IPS-18a (cell line): ENCODE results near the gene TAPBP.

Experiments
- H3K27ac ChIP-seq: one replicate; pipeline ENCODE4 v1.5.1; 2013; ENCODE audit warnings: low read length
- H3K27me3 ChIP-seq: one replicate; pipeline ENCODE4 v1.6.1; 2013; ENCODE audit warnings: mild to moderate bottlenecking, low read length; ENCODE audit not compliant: control insufficient read depth, insufficient read depth
- H3K36me3 ChIP-seq: one replicate; pipeline ENCODE4 v1.6.1; 2013; ENCODE audit warnings: low read depth, low read length; ENCODE audit not compliant: control insufficient read depth
- H3K4me1 ChIP-seq: one replicate; pipeline ENCODE4 v1.6.1; 2013; ENCODE audit warnings: low read depth, low read length; ENCODE audit not compliant: control insufficient read depth
- H3K4me3 ChIP-seq: one replicate; pipeline ENCODE4 v1.5.1; 2013; ENCODE audit warnings: low read length
- H3K9ac ChIP-seq: one replicate; pipeline ENCODE4 v1.6.1; 2013; ENCODE audit warnings: mild to moderate bottlenecking, low read length, moderate library complexity
- H3K9me3 ChIP-seq: one replicate; pipeline ENCODE4 v1.6.1; 2013; ENCODE audit warnings: low read depth, low read length; ENCODE audit not compliant: control insufficient read depth

Gene TAPBP

GRCh38 chr6:33339193-33339592, 25.3 kb upstream of the TAPBP start:
- H3K9ac ChIP-seq: no peak overlapping the region

GRCh38 chr6:33336495-33336894, 22.6 kb upstream of the TAPBP start:
- Histone ChIP-seq H3K4me3 (no peak overlapping the region), H3K36me3 (no peaks in the 10 kb centered on the region), H3K27me3 (no peaks in the 10 kb centered on the region), H3K9ac (no peak overlapping the region), H3K9me3 (no peaks in the 10 kb centered on the region), H3K4me1 (no peaks in the 10 kb centered on the region), H3K27ac (no peak overlapping the region)

More at GRCh38 chr6:33339193-33339592, 25.3 kb upstream of the TAPBP start:
- Histone ChIP-seq H3K36me3 (no peaks in the 10 kb centered on the region), H3K4me3 (no peak overlapping the region), H3K27me3 (no peaks in the 10 kb centered on the region), H3K9me3 (no peaks in the 10 kb centered on the region), H3K27ac (no peak overlapping the region), H3K4me1 (no peaks in the 10 kb centered on the region)

DNA sequence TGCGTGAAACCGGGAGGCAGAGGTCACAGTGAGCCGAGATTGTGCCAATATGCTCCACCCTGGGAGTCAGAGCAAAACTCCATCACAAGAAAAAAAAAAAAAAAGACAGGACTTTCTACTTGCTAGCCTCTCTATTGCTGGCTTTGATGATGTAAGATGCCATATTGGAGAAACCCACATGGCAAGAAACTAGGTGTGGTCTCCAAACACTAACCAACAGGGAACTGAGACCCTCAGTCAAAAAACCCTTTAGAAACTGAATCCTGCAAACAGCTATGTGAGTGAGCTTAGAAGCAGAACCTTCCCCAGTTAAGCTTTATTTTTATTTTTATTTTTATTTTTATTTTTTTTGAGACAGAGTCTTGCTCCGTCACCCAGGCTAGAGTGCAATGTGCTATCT, 22.0 kb upstream of the TAPBP start:
- H3K36me3 ChIP-seq: no peaks in the 10 kb centered on the region
- no peak overlapping the region for H3K9ac ChIP-seq
- H3K4me1 ChIP-seq: no peaks in the 10 kb centered on the region
- no peak overlapping the region for H3K27ac ChIP-seq
- no peaks in the 10 kb centered on the region for H3K27me3 ChIP-seq
- H3K4me3 ChIP-seq: no peak overlapping the region
- H3K9me3 ChIP-seq: no peaks in the 10 kb centered on the region

- no peak overlapping the region for H3K4me3 ChIP-seq
- H3K27ac ChIP-seq: no peak overlapping the region
- no peaks in the 10 kb centered on the region for H3K4me1 ChIP-seq
- no peaks in the 10 kb centered on the region for H3K36me3 ChIP-seq
- no peaks in the 10 kb centered on the region for H3K9me3 ChIP-seq
- H3K27me3 ChIP-seq: no peaks in the 10 kb centered on the region
- no peak overlapping the region for H3K9ac ChIP-seq
Observed at GRCh38 chr6:33333666-33334065, 19.8 kb upstream of the TAPBP start.

DNA sequence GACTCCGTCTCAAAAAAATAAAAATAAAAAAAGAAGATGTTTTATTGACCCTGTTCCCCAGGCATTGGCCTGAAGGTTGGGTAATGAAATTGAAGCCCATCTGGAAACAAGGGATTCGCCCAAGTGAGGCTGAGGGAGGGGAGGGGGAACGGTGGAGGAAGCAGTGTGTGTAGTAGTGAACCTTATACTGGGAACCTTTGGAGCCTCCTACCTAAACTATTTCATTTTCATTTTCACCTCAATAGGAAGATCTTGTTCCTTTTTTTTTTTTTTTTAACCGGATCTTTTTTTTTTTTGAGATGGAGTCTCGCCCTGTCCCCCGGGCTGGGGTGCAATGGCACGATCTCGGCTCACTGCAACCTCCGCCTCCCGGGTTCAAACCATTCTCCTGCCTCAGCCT, 16.9 kb upstream of the TAPBP start:
- H3K9me3 ChIP-seq: no peaks in the 10 kb centered on the region
- no peaks in the 10 kb centered on the region for H3K27me3 ChIP-seq
- H3K4me3 ChIP-seq: no peak overlapping the region
- H3K9ac ChIP-seq: no peak overlapping the region
- H3K4me1 ChIP-seq: no peaks in the 10 kb centered on the region
- H3K36me3 ChIP-seq: no peaks in the 10 kb centered on the region
- no peak overlapping the region for H3K27ac ChIP-seq

- Histone ChIP-seq H3K27ac (no peak overlapping the region), H3K4me3 (no peak overlapping the region), H3K9ac (no peak overlapping the region), H3K4me1 (peaks cover 2% of the 10 kb centered on the region), H3K36me3 (no peaks in the 10 kb centered on the region), H3K9me3 (no peaks in the 10 kb centered on the region), H3K27me3 (no peaks in the 10 kb centered on the region)
Observed at GRCh38 chr6:33329058-33329457, 15.2 kb upstream of the TAPBP start.

DNA sequence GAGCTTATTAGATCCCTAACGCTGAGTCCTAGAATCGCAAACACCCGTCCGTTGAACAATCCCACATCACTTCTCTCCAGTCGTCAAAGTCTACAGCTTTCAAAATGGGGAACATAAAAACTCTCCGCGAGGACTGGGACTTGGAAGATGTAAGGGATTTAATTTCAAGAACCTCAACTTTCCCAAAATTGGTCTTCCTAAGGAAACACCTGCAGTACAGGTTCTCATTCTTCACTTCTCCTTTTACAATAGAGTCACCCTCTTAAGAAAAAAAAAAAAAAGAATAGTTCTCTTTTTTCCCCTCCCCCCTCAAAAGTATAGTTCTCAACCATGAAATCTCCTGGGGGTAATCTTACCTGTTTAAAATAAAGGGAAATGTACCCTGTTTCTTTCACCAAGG, 10.2 kb upstream of the TAPBP start:
- H3K36me3 ChIP-seq: peaks cover 16% of the 10 kb centered on the region
- no peaks in the 10 kb centered on the region for H3K27me3 ChIP-seq
- H3K9ac ChIP-seq: peak overlapping the region; percentile 24
- H3K4me1 ChIP-seq: peaks cover 12% of the 10 kb centered on the region
- H3K4me3 ChIP-seq: peak overlapping the region; percentile 71
- H3K27ac ChIP-seq: no peak overlapping the region
- H3K9me3 ChIP-seq: no peaks in the 10 kb centered on the region

DNA sequence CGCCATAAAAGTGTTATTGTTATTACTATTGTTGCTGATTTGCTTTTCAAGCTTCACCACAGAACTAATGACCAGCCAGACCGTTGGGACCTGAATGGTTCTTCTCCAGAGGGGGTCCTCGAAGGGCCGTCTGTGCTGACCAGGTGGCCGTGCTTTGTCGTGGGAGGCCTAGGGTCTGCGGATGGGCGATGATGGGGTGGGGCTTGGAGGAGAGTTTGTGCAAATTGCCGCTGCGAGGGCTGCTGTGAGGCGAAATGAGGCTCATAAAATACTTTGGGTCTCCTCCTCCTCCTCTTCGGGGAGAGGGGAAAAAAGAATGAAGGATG, 9.7 kb upstream of the TAPBP start:
- peaks cover 12% of the 10 kb centered on the region for H3K4me1 ChIP-seq
- H3K27ac ChIP-seq: no peak overlapping the region
- H3K27me3 ChIP-seq: no peaks in the 10 kb centered on the region
- peak overlapping the region; percentile 71 for H3K4me3 ChIP-seq
- H3K9me3 ChIP-seq: no peaks in the 10 kb centered on the region
- H3K36me3 ChIP-seq: peaks cover 22% of the 10 kb centered on the region
- peak overlapping the region; percentile 24 for H3K9ac ChIP-seq

- no peak overlapping the region for H3K9ac ChIP-seq
- H3K36me3 ChIP-seq: peaks cover 23% of the 10 kb centered on the region
- H3K4me3 ChIP-seq: no peak overlapping the region
- H3K4me1 ChIP-seq: peaks cover 17% of the 10 kb centered on the region
- no peaks in the 10 kb centered on the region for H3K9me3 ChIP-seq
- no peak overlapping the region for H3K27ac ChIP-seq
- H3K27me3 ChIP-seq: no peaks in the 10 kb centered on the region
Observed at GRCh38 chr6:33321227-33321626, 7.3 kb upstream of the TAPBP start.

- Histone ChIP-seq H3K9me3 (no peaks in the 10 kb centered on the region), H3K9ac (no peak overlapping the region), H3K27ac (no peak overlapping the region), H3K4me3 (no peak overlapping the region), H3K4me1 (peaks cover 17% of the 10 kb centered on the region), H3K36me3 (peaks cover 23% of the 10 kb centered on the region), H3K27me3 (no peaks in the 10 kb centered on the region)
Observed at GRCh38 chr6:33320315-33321181, 6.7 kb upstream of the TAPBP start.

- no peaks in the 10 kb centered on the region for H3K27me3 ChIP-seq
- H3K9ac ChIP-seq: no peak overlapping the region
- no peak overlapping the region for H3K27ac ChIP-seq
- H3K4me3 ChIP-seq: no peak overlapping the region
- no peaks in the 10 kb centered on the region for H3K9me3 ChIP-seq
- H3K4me1 ChIP-seq: peaks cover 18% of the 10 kb centered on the region
- peaks cover 23% of the 10 kb centered on the region for H3K36me3 ChIP-seq
Observed at GRCh38 chr6:33319939-33320314, 6.0 kb upstream of the TAPBP start.

GRCh38 chr6:33318426-33319073, 4.7 kb upstream of the TAPBP start:
- Histone ChIP-seq H3K4me1 (peaks cover 15% of the 10 kb centered on the region), H3K27ac (peak overlapping the region; percentile 22), H3K9ac (peak overlapping the region; percentile 71), H3K9me3 (no peaks in the 10 kb centered on the region), H3K4me3 (peak overlapping the region; percentile 92), H3K27me3 (no peaks in the 10 kb centered on the region), H3K36me3 (peaks cover 23% of the 10 kb centered on the region)
